Globus pallidus (tissue), 1 donor: ENCODE results near the gene HLA-DQB1.

ENCODE experiments used
- DNase-seq: peaks from one replicate; pipeline ENCODE4 v3.0.0-alpha.2; 2015; ENCODE audit warnings: low spot score

Gene HLA-DQB1

GRCh38 chr6:32625137-32625536 is 41.3 kb downstream of the HLA-DQB1 start:
- DNase-seq, result no peak

GRCh38 chr6:32624565-32624964 is 41.9 kb downstream of the HLA-DQB1 start:
- DNase-seq, result no peak

GRCh38 chr6:32623693-32624092 is 42.8 kb downstream of the HLA-DQB1 start:
- DNase-seq, result no peak

- DNase-seq, result no peak
Measured at GRCh38 chr6:32622545-32623401, 43.7 kb downstream of the HLA-DQB1 start.

- DNase-seq, result no peak
Measured at GRCh38 chr6:32621372-32621771, 45.1 kb downstream of the HLA-DQB1 start.

GRCh38 chr6:32617751-32618150 is 48.7 kb downstream of the HLA-DQB1 start:
- DNase-seq, result no peak

GRCh38 chr6:32615885-32616532 is 50.4 kb downstream of the HLA-DQB1 start:
- no peak for DNase-seq

GRCh38 chr6:32614366-32615081 is 51.9 kb downstream of the HLA-DQB1 start:
- no peak for DNase-seq

GRCh38 chr6:32613475-32613874 is 53.0 kb downstream of the HLA-DQB1 start:
- no peak for DNase-seq

- no peak for DNase-seq
Measured at GRCh38 chr6:32610682-32611296, 55.7 kb downstream of the HLA-DQB1 start.

- DNase-seq, result peak; percentile 78
Measured at GRCh38 chr6:32609731-32610640, 56.5 kb downstream of the HLA-DQB1 start.
